ENCODE data around the gene STX17. TPM values are rescaled to one million over a fixed set of nuclear protein-coding genes. Genes with fewer than 3 reads are reported as not detected.
"Not testable (repeated sequence)": the region's sequence is repeated elsewhere in the genome, so short reads cannot be mapped to it uniquely, and the experiment has no call there.

The STX17 gene
- total RNA-seq (26.7 and 33.8 TPM in 2 replicates), polyA plus RNA-seq (17.6 and 18.4 TPM in 2 replicates)

- 1% methylated on average over 59 of the region's 76 CpGs for WGBS (ENCODE audit: low lambda C conversion rate, missing lambda C conversion rate)
- Histone ChIP-seq H3K4me3 (peak within 1 kb of the TSS; percentile 96), H3K4me1 (ENCODE audit: insufficient read depth) (peaks cover 9% of the 10 kb centered on the region), H3K4me2 (peak within 1 kb of the TSS; percentile 82), H2AFZ (peak within 1 kb of the TSS; percentile 99), H3K79me2 (peaks cover 46% of the 10 kb centered on the region), H3K9me2 (replicated peaks; ENCODE audit: insufficient read depth) (no peaks in the 10 kb centered on the region), H3K27ac (peak within 1 kb of the TSS; percentile 100), H4K20me1 (ENCODE audit: insufficient read depth, poor library complexity, severe bottlenecking) (no peaks in the 10 kb centered on the region), H3K27me3 (no peaks in the 10 kb centered on the region), H3K36me3 (replicated peaks; ENCODE audit: insufficient read depth, low read depth) (no peaks in the 10 kb centered on the region), H3K9me3 (ENCODE audit: low read depth) (no peaks in the 10 kb centered on the region)
- peak; percentile 90 for DNase-seq (ENCODE audit: low spot score)
- TF ChIP-seq CTCF (IDR thresholded peaks at IDR 0.05; ENCODE audit: poor library complexity) = peak; percentile 3
- TF ChIP-seq EZH2 (IDR thresholded peaks at IDR 0.05; ENCODE audit: borderline replicate concordance) = no peak
These were observed at the start of gene STX17 for GRCh38 chr9:99906403-99907207. Gene STX17 (plus strand): TSS chr9:99906654. CDS start chr9:99915240, 8,586 bp downstream.

DNA sequence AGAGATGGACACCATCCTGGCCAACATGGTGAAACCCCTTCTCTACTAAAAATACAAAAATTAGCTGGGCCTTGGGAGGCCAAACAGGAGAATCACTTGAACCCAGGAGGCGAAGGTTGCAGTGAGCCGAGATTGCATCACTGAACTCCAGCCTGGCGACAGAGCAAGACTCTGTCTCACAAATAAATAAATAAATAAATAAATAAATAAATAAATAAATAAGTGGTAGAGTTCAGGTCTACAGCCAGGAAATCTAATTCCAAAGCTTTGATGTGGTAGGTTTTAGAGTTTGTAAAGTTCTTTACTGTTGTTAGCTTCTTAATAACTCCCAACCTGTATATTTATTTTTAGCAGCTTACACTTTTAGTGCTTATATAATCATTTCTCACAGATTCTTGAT is 48.9 kb upstream of the STX17 start:
- H3K4me3 ChIP-seq; H3K27ac ChIP-seq; H3K79me2 ChIP-seq; H3K36me3 ChIP-seq (replicated peaks; ENCODE audit: insufficient read depth, low read depth); H3K27me3 ChIP-seq; H2AFZ ChIP-seq; H3K4me2 ChIP-seq; H3K9me3 ChIP-seq (ENCODE audit: low read depth); H4K20me1 ChIP-seq (ENCODE audit: insufficient read depth, poor library complexity, severe bottlenecking); H3K9me2 ChIP-seq (replicated peaks; ENCODE audit: insufficient read depth); H3K4me1 ChIP-seq (ENCODE audit: insufficient read depth); DNase-seq (ENCODE audit: low spot score): not testable (repeated sequence)
- 95% methylated on average over 3 of the region's 3 CpGs for WGBS (ENCODE audit: low lambda C conversion rate, missing lambda C conversion rate)

DNA sequence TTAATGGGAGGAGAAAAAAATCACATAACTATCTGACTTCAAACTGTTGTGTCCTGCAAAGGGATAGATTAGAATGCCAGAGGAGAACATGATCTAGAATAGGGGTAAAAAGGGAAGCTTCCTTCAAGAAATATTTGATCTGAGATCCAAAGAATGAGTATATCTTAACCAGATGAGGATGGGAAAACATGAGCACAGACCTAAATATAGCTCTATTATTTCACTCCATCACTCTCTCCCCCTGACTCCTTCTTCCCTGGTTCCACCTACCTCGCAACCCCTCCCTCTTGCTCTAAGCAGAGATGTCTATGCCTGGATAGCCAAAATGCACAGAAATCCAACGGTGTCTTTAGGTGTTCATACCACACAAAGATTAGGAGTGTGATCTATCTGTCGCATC is 48.4 kb upstream of the STX17 start:
- Histone ChIP-seq H3K79me2 (no peaks in the 10 kb centered on the region), H3K4me2 (no peak overlapping the region), H3K4me1 (ENCODE audit: insufficient read depth) (no peaks in the 10 kb centered on the region), H3K9me3 (ENCODE audit: low read depth) (no peaks in the 10 kb centered on the region), H3K9me2 (replicated peaks; ENCODE audit: insufficient read depth) (no peaks in the 10 kb centered on the region), H3K27ac (no peak overlapping the region), H3K36me3 (replicated peaks; ENCODE audit: insufficient read depth, low read depth) (no peaks in the 10 kb centered on the region), H4K20me1 (ENCODE audit: insufficient read depth, poor library complexity, severe bottlenecking) (no peaks in the 10 kb centered on the region), H3K27me3 (no peaks in the 10 kb centered on the region), H3K4me3 (no peak overlapping the region), H2AFZ (no peak overlapping the region)
- TF ChIP-seq CTCF (IDR thresholded peaks at IDR 0.05; ENCODE audit: poor library complexity) (no peak), EZH2 (IDR thresholded peaks at IDR 0.05; ENCODE audit: borderline replicate concordance) (no peak), EZH2phosphoT487 (IDR thresholded peaks at IDR 0.05; ENCODE audit: low read depth, severe bottlenecking, unreplicated experiment) (no peak)
- 96% methylated on average over 3 of the region's 3 CpGs for WGBS (ENCODE audit: low lambda C conversion rate, missing lambda C conversion rate)
- no peak for DNase-seq (ENCODE audit: low spot score)

DNA sequence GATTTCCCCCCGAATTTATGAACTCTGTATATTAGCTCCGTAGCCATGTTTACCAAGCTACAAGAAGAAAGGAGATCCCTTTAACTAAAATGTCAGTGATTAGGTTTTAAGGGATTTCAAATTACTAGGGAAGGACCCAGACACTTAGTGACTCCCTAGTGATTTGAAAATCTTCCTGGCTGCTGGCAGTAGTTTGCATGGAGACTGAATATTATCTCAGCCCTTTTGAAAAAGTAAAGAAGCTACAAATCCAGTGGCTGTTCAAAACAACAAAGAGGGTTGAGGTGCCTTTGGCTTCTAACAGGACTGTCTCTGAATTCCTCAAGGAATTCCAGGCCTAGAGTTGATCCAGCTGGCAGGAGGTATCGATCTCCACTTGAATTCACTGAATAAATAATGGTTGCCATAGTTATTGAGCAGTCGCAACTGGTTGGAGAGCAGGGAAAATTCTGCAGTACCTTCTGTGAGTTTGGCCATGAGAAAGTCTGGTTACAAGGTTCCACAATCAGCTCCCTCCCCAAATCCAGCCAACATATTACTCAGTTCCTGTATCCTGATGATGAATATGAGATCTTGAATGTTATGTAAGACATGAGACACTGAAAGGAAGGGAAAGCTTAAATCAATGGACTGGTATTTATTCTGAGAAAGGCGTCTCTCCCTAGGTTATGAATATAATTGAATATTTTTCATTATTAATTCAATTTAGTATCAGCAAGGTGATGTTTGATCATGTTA is 47.0 kb upstream of the STX17 start:
- no peak for TF ChIP-seq CTCF (IDR thresholded peaks at IDR 0.05; ENCODE audit: poor library complexity)
- TF ChIP-seq EZH2 (IDR thresholded peaks at IDR 0.05; ENCODE audit: borderline replicate concordance) = no peak
- TF ChIP-seq EZH2phosphoT487 (IDR thresholded peaks at IDR 0.05; ENCODE audit: low read depth, severe bottlenecking, unreplicated experiment) = no peak
- 68% methylated on average over 5 of the region's 5 CpGs for WGBS (ENCODE audit: low lambda C conversion rate, missing lambda C conversion rate)
- Histone ChIP-seq H3K79me2 (no peaks in the 10 kb centered on the region), H3K36me3 (replicated peaks; ENCODE audit: insufficient read depth, low read depth) (no peaks in the 10 kb centered on the region), H2AFZ (no peak overlapping the region), H3K4me1 (ENCODE audit: insufficient read depth) (no peaks in the 10 kb centered on the region), H3K9me3 (ENCODE audit: low read depth) (no peaks in the 10 kb centered on the region), H3K27ac (no peak overlapping the region), H4K20me1 (ENCODE audit: insufficient read depth, poor library complexity, severe bottlenecking) (no peaks in the 10 kb centered on the region), H3K4me2 (no peak overlapping the region), H3K4me3 (no peak overlapping the region), H3K9me2 (replicated peaks; ENCODE audit: insufficient read depth) (no peaks in the 10 kb centered on the region), H3K27me3 (no peaks in the 10 kb centered on the region)
- no peak for DNase-seq (ENCODE audit: low spot score)
